ENCODE data around the gene KMT2A. TPM values are rescaled to one million over a fixed set of nuclear protein-coding genes. Genes with fewer than 3 reads are reported as not detected.
"Not testable (repeated sequence)": the region's sequence is repeated elsewhere in the genome, so short reads cannot be mapped to it uniquely, and the experiment has no call there.

KMT2A gene
- total RNA-seq, 1 donor from 2014 or later: 43.6 TPM

- DNase-seq (ENCODE audit: low spot score): no peak
Observed at GRCh38 chr11:118434553-118435289, 1.6 kb upstream of the KMT2A start.

- no peak for DNase-seq (ENCODE audit: low spot score)
Observed at GRCh38 chr11:118435290-118435892, 901 bp upstream of the KMT2A start.

GRCh38 chr11:118436639-118437207, 431 bp downstream of the KMT2A start:
- DNase-seq (ENCODE audit: low spot score): no peak

- no peak for DNase-seq (ENCODE audit: low spot score)
Observed at GRCh38 chr11:118437208-118438125, 1.2 kb downstream of the KMT2A start.

GRCh38 chr11:118438314-118438931, 2.1 kb downstream of the KMT2A start:
- DNase-seq (ENCODE audit: low spot score): no peak

GRCh38 chr11:118439646-118440045, 3.4 kb downstream of the KMT2A start:
- no peak for DNase-seq (ENCODE audit: low spot score)

GRCh38 chr11:118441770-118442275, 5.5 kb downstream of the KMT2A start:
- no peak for DNase-seq (ENCODE audit: low spot score)

- no peak for DNase-seq (ENCODE audit: low spot score)
Observed at GRCh38 chr11:118442301-118442700, 6.0 kb downstream of the KMT2A start.

GRCh38 chr11:118442908-118443589, 6.8 kb downstream of the KMT2A start:
- DNase-seq (ENCODE audit: low spot score): no peak

GRCh38 chr11:118443590-118444218, 7.4 kb downstream of the KMT2A start:
- no peak for DNase-seq (ENCODE audit: low spot score)

- no peak for DNase-seq (ENCODE audit: low spot score)
Observed at GRCh38 chr11:118447423-118447822, 11.1 kb downstream of the KMT2A start.

- no peak for DNase-seq (ENCODE audit: low spot score)
Observed at GRCh38 chr11:118448294-118448693, 12.0 kb downstream of the KMT2A start.

GRCh38 chr11:118449316-118449918, 13.1 kb downstream of the KMT2A start:
- DNase-seq (ENCODE audit: low spot score): no peak

- no peak for DNase-seq (ENCODE audit: low spot score)
Observed at GRCh38 chr11:118450451-118450850, 14.2 kb downstream of the KMT2A start.

GRCh38 chr11:118462178-118462577, 25.9 kb downstream of the KMT2A start:
- DNase-seq (ENCODE audit: low spot score): no peak

GRCh38 chr11:118468968-118469367, 32.7 kb downstream of the KMT2A start:
- not testable (repeated sequence) for DNase-seq (ENCODE audit: low spot score)

- no peak for DNase-seq (ENCODE audit: low spot score)
Observed at GRCh38 chr11:118471030-118471429, 34.7 kb downstream of the KMT2A start.

- no peak for DNase-seq (ENCODE audit: low spot score)
Observed at GRCh38 chr11:118473537-118473936, 37.2 kb downstream of the KMT2A start.

- DNase-seq (ENCODE audit: low spot score): no peak
Observed at GRCh38 chr11:118476676-118477075, 40.4 kb downstream of the KMT2A start.
